KOPT-K1 (cell line): Measurements from ENCODE around the gene PPP4C.
A peak's percentile ranks its signal among the peaks of the same experiment; 100 is the strongest.
"Not testable (repeated sequence)": the region's sequence is repeated elsewhere in the genome, so short reads cannot be mapped to it uniquely, and the experiment has no call there.

Source experiments
- H3K27ac ChIP-seq: fragments of 200-600 bp; sonication (generic); 2 replicates; pipeline ENCODE4 v1.5.1; 2016; ENCODE audit warnings: antibody characterized with exemption, mild to moderate bottlenecking, low read depth, low read length; ENCODE audit not compliant: poor library complexity, severe bottlenecking
- H3K36me3 ChIP-seq: fragments of 200-600 bp; sonication (generic); 2 replicates; pipeline ENCODE4 v1.5.1; 2017; ENCODE audit warnings: antibody characterized with exemption, mild to moderate bottlenecking, low read length, moderate library complexity; ENCODE audit not compliant: insufficient read depth
- H3K9me3 ChIP-seq: fragments of 200-600 bp; sonication (generic); 2 replicates; pipeline ENCODE4 v1.5.1; 2017; ENCODE audit warnings: antibody characterized with exemption, low read length, mild to moderate bottlenecking; ENCODE audit not compliant: insufficient read depth, poor library complexity, severe bottlenecking

PPP4C gene

DNA sequence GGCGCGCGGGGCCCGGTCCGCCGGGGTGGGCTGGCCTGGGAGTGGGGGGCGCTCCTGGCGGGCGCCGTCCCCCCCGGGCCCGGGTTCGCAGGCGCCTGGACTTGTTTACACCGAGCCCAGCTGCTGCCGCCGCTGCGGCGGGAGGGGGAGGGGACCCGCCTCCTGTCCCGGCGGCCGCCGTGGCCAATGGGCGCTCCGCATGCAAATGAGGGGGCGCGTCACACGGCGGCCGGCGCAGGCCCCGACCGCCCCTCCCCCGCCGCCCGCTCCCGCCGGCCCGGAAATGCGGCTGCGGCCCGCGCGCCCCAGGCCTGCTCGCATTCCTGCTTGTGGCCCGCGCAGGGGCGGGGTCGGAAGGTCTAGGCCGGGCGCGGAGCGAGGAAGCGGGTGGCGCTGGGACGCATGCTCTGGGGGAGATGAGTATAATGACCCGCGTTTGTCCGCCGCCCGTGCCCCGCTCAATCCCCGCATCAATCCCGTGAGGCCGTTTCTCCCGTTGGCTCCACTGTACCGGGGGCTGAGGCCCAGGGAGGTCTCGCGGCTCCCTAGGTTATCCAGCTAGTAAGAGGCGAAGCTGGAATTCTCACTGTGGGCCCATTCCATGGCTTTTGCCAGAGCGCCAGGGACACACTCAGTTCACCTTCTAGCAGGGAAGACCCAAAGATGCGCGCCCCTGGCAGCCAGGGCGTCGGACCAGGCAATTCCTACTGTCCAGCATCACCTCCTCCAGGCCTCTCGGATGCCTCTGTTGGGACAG is 20.5 kb downstream of the PPP4C start, which contains the start of gene YPEL3:
TSS of gene YPEL3 (minus strand) at position 109 of the 757 bp plus-strand sequence. CDS start 731 bp downstream, outside the sequence.
- no peaks in the 10 kb centered on the region for H3K36me3 ChIP-seq
- H3K27ac ChIP-seq, result peak within 1 kb of the TSS; percentile 79
- H3K9me3 ChIP-seq, result peaks cover 27% of the 10 kb centered on the region

- peaks cover 27% of the 10 kb centered on the region for H3K9me3 ChIP-seq
- H3K27ac ChIP-seq, result peak overlapping the region; percentile 79
Observed at GRCh38 chr16:30096862-30097563, 21.2 kb downstream of the PPP4C start.

DNA sequence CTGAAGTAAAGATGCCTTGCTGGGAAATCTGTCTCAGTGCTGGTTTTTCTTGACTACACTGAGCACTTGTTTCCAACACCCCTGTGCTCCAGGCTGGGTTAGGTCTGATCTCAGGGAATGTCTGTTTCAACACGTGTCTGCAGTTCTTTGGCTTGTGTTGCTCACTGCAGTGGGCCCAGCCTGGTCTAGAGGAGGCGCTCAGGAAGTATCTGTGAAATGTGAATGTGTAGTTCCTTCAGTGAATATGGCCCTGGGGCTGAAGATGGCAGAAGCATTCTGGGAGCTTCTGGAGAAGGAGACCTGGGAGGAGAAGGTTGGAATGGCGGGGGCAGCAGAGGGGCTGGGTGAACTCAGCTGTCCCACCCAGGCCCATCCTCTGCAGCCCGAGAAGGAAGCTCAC is 28.3 kb downstream of the PPP4C start:
- Histone ChIP-seq H3K36me3 (peaks cover 37% of the 10 kb centered on the region), H3K27ac (no peak overlapping the region), H3K9me3 (peaks cover 3% of the 10 kb centered on the region)

More at GRCh38 chr16:30096862-30097563, 21.2 kb downstream of the PPP4C start:
- no peaks in the 10 kb centered on the region for H3K36me3 ChIP-seq

DNA sequence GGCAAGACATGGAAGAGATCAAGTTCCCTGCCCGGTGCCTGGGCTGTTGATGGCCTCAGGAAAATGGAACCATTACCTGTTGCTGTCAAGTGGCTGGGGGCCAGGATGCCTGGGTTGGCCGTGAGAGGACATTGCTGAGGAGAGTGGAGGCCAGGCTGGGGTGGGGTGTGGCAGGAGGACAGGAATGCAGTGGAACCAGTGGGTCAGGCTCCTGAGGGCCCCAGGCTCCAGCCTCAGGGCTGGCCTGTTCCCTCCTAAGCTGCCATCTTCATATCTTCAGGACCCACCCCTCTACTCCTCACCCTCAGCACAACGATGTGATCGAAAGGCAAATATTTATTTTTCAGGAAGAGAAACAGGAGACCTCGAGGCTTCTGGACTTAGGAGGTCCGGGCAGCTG is 28.7 kb downstream of the PPP4C start:
- Histone ChIP-seq H3K9me3 (peaks cover under 1% of the 10 kb centered on the region), H3K27ac (no peak overlapping the region), H3K36me3 (peaks cover 38% of the 10 kb centered on the region)

- H3K27ac ChIP-seq, result no peak overlapping the region
- H3K9me3 ChIP-seq, result no peaks in the 10 kb centered on the region
- peaks cover 67% of the 10 kb centered on the region for H3K36me3 ChIP-seq
Observed at GRCh38 chr16:30108059-30108850, 32.5 kb downstream of the PPP4C start.

DNA sequence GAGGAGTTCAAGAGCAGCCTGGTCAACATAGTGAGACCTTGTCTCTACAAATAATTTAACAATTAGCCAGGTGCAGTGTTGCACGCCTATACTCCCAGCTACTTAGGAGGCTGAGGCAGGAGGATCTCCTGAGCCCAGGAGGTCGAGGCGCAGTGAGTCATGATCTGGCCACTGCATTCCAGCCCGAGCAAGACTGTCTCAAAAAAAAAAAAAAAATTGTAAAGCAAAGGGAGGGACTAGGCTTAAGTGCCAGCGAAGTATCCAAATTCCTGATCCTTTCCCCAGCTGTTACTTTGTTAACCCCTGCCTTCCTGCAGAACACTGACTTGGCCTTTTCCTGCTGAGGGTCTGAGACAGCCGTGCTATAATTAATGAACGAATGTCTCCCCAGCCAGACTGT is 34.9 kb downstream of the PPP4C start:
- Histone ChIP-seq H3K36me3 (peaks cover 65% of the 10 kb centered on the region), H3K27ac (no peak overlapping the region), H3K9me3 (no peaks in the 10 kb centered on the region)

- H3K36me3 ChIP-seq, result peaks cover 72% of the 10 kb centered on the region
- no peak overlapping the region for H3K27ac ChIP-seq
- H3K9me3 ChIP-seq, result no peaks in the 10 kb centered on the region
Observed at GRCh38 chr16:30112197-30113030, 36.6 kb downstream of the PPP4C start.

DNA sequence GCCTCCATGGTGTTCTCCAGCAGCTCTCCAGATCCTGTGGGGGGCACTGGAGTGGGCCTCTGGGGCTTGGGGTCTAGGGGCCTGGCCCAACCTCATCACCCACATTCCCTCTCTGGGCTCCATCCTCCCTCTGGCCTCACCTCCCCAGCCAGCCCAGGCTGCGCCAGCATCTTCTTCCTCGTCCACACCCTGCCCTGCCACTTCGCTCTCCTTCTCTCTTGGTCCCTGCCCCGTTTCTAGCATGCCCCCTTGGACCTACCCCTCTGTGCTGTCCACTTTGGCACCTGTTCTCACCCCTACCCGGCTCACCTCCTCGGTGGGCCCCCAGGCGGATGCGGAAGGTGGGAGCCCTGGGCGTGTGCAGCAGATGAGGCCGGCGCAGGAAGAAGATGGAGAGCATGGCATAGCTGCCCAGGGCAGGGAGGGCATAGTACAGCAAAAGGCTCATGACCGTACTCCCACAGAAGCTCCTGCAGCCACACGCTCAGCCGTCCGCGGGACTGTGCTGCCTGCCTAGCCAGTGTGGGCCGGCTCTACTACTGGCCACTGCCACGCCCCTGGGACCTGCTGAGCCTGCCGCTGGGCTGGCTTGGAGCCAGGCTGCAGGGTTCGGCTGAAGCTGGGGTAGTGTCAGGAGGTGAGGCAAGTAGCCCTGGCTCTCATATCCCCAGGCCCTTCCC is 37.4 kb downstream of the PPP4C start, which contains the start of gene GDPD3:
TSS of gene GDPD3 (minus strand) at position 507 of the 680 bp plus-strand sequence. CDS start at position 448, 59 bp downstream.
- Histone ChIP-seq H3K36me3 (peaks cover 72% of the 10 kb centered on the region), H3K27ac (no peak within 1 kb of the TSS), H3K9me3 (no peaks in the 10 kb centered on the region)

DNA sequence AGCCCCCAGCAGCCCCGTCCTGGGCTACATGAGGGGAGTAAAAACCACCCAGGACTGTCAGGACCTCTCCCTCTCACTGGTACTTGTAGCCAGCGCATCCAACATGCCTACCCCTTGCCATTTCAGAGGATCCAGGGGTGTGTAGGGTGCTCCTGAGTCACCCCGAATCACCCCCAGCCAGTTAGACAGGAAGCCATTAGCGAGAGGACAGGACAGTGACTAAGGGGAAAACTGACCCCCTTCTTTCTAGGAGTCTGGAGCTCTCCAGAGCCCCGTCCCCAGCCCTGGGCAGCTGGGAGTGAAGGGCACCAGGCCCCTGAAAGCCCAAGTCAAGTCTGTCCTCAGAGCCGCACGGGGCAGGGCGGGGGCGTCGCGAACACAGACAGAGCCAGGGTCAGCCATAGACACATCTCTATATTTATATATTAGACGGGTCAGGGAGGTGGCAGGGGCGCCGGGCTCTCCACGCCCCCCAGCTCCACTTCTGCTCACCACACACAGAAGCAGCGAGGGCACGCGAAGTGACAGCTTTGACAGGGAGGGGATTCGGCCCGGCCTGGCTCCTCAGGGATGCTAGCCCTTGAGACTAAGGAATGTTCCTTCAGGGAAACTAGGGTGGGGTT is 38.0 kb downstream of the PPP4C start:
- no peaks in the 10 kb centered on the region for H3K9me3 ChIP-seq
- no peak overlapping the region for H3K27ac ChIP-seq
- H3K36me3 ChIP-seq, result peaks cover 70% of the 10 kb centered on the region

GRCh38 chr16:30114411-30114810 is 38.6 kb downstream of the PPP4C start:
- Histone ChIP-seq H3K9me3 (no peaks in the 10 kb centered on the region), H3K27ac (no peak overlapping the region), H3K36me3 (peaks cover 74% of the 10 kb centered on the region)

- H3K9me3 ChIP-seq, H3K27ac ChIP-seq: not testable (repeated sequence)
- H3K36me3 ChIP-seq, result peaks cover 74% of the 10 kb centered on the region
Observed at GRCh38 chr16:30114833-30115232, 39.0 kb downstream of the PPP4C start.

GRCh38 chr16:30115238-30115637 is 39.4 kb downstream of the PPP4C start:
- Histone ChIP-seq H3K9me3 (no peaks in the 10 kb centered on the region), H3K27ac (no peak overlapping the region), H3K36me3 (peaks cover 73% of the 10 kb centered on the region)

GRCh38 chr16:30116291-30117207 is 40.8 kb downstream of the PPP4C start:
- H3K36me3 ChIP-seq, result peaks cover 64% of the 10 kb centered on the region
- no peaks in the 10 kb centered on the region for H3K9me3 ChIP-seq
- H3K27ac ChIP-seq, result no peak overlapping the region
